Measurements from ENCODE around the gene GYPC. TPM values are rescaled to one million over a fixed set of nuclear protein-coding genes. Genes with fewer than 3 reads are reported as not detected.

The GYPC gene
- total RNA-seq, 1 experiment from 2014 or later = 28.1 TPM

- no peak for TF ChIP-seq ZNF532 (CRISPR knock-in tag; IDR thresholded peaks at IDR 0.05; ENCODE audit: borderline replicate concordance)
- no peak for TF ChIP-seq CDX4 (CRISPR knock-in tag; IDR thresholded peaks at IDR 0.05; ENCODE audit: borderline replicate concordance)
- no peak for TF ChIP-seq SP1 (CRISPR knock-in tag; conservative IDR thresholded peaks at IDR 0.05)
- TF ChIP-seq ZNF396 (CRISPR knock-in tag; IDR thresholded peaks at IDR 0.05; ENCODE audit: borderline replicate concordance) = no peak
- no peak for TF ChIP-seq E2F5 (CRISPR knock-in tag; IDR thresholded peaks at IDR 0.05)
- TF ChIP-seq ZNF138 (CRISPR knock-in tag; conservative IDR thresholded peaks at IDR 0.05) = no peak
- TF ChIP-seq ERG (CRISPR knock-in tag; IDR thresholded peaks at IDR 0.05) = no peak
- no peak for TF ChIP-seq ATF3 (CRISPR knock-in tag; conservative IDR thresholded peaks at IDR 0.05)
- TF ChIP-seq MLX (CRISPR knock-in tag; IDR thresholded peaks at IDR 0.05) = no peak
- no peak for TF ChIP-seq TEAD4 (CRISPR knock-in tag; IDR thresholded peaks at IDR 0.05)
- no peak for TF ChIP-seq ZNF423 (CRISPR knock-in tag; IDR thresholded peaks at IDR 0.05)
Measured at GRCh38 chr2:126719833-126720351, 63.9 kb downstream of the GYPC start (continued).

GRCh38 chr2:126720638-126721037 is 64.7 kb downstream of the GYPC start:
- no peak overlapping the region for H3K27ac Mint-ChIP-seq
- no peak overlapping the region for H3K4me3 Mint-ChIP-seq
- ChIA-PET POLR2A (no interaction called here), CTCF (no interaction called here)
- 0 out of 2 replicates have a peak, but pooled peaks cover 3% of the 10 kb centered on the region for H3K4me1 Mint-ChIP-seq
- DNase-seq (ENCODE audit: low spot score) = no peak
- H3K36me3 Mint-ChIP-seq = peaks cover 8% of the 10 kb centered on the region
- peaks cover 4% of the 10 kb centered on the region; the same call in 1 of the 2 replicates for H3K27me3 Mint-ChIP-seq (ENCODE audit: low read depth)
- no peak for ATAC-seq
- peaks cover 14% of the 10 kb centered on the region for H3K9me3 Mint-ChIP-seq
- TF ChIP-seq ZNF232 (CRISPR knock-in tag; IDR thresholded peaks at IDR 0.05) = no peak
- no peak for TF ChIP-seq CTCF (IDR thresholded peaks at IDR 0.05)
- TF ChIP-seq GRHL2 (CRISPR knock-in tag; IDR thresholded peaks at IDR 0.05; ENCODE audit: insufficient replicate concordance, severe bottlenecking) = no peak
- no peak for TF ChIP-seq SMAD3 (CRISPR knock-in tag; IDR thresholded peaks at IDR 0.05; ENCODE audit: borderline replicate concordance)
- TF ChIP-seq ZNF121 (CRISPR knock-in tag; IDR thresholded peaks at IDR 0.05) = no peak
- no peak for TF ChIP-seq ZBTB21 (CRISPR knock-in tag; IDR thresholded peaks at IDR 0.05; ENCODE audit: borderline replicate concordance)
- TF ChIP-seq ZBTB43 (CRISPR knock-in tag; IDR thresholded peaks at IDR 0.05) = no peak
- TF ChIP-seq AR (CRISPR knock-in tag; IDR thresholded peaks at IDR 0.05) = no peak
- no peak for TF ChIP-seq FOXP4 (CRISPR knock-in tag; IDR thresholded peaks at IDR 0.05)
